ENCODE measurements around the gene GBE1. TPM values are rescaled to one million over a fixed set of nuclear protein-coding genes. Genes with fewer than 3 reads are reported as not detected.

GBE1 gene
- polyA plus RNA-seq, 3 donors = 7.7 to 21.7 (median 19.1) TPM

DNA sequence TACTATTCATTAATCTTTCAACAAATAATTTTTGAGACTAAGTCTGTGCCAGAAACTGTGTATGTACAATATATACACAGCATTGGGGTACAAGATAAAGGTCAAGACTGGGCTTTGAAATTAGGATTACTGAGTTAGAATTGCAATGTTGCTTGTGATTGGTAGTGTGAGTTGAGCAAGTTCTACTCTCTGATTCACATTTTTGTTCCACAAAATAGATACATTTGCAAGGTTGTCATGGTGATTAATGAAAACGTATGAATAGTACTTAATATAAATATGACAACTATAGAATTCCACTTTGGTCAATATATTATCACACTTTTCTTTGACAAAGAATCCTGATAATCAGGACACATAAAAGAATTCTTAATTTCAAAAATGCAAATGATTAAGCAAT is 314.6 kb downstream of the GBE1 start:
- no peaks in the 10 kb centered on the region for H3K4me1 Mint-ChIP-seq
- H3K4me3 Mint-ChIP-seq = no peak overlapping the region
- H3K36me3 ChIP-seq (replicated peaks in 1 of 2; ENCODE audit: control insufficient read depth in 1 of 2, insufficient read depth in 2 of 2, low read length in 2 of 2) = no peaks in the 10 kb centered on the region
- no peak overlapping the region for H2AFZ ChIP-seq (ENCODE audit: insufficient read depth, low read depth, low read length, poor library complexity, severe bottlenecking)
- no peak overlapping the region for H3K27ac Mint-ChIP-seq
- TF ChIP-seq, protein P1, sequence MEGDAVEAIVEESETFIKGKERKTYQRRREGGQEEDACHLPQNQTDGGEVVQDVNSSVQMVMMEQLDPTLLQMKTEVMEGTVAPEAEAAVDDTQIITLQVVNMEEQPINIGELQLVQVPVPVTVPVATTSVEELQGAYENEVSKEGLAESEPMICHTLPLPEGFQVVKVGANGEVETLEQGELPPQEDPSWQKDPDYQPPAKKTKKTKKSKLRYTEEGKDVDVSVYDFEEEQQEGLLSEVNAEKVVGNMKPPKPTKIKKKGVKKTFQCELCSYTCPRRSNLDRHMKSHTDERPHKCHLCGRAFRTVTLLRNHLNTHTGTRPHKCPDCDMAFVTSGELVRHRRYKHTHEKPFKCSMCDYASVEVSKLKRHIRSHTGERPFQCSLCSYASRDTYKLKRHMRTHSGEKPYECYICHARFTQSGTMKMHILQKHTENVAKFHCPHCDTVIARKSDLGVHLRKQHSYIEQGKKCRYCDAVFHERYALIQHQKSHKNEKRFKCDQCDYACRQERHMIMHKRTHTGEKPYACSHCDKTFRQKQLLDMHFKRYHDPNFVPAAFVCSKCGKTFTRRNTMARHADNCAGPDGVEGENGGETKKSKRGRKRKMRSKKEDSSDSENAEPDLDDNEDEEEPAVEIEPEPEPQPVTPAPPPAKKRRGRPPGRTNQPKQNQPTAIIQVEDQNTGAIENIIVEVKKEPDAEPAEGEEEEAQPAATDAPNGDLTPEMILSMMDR (IDR thresholded peaks at IDR 0.05) = no peak
- H3K4me3 ChIP-seq (replicated peaks in 1 of 3; ENCODE audit: low read depth in 2 of 3, low read length in 3 of 3) = no peak overlapping the region
- H3K27me3 Mint-ChIP-seq (ENCODE audit: low read depth in 3 of 3) = no peaks in the 10 kb centered on the region
- H3K4me1 ChIP-seq (ENCODE audit: control insufficient read depth in 1 of 2, insufficient read depth in 2 of 2, low read length in 2 of 2) = no peaks in the 10 kb centered on the region
- no peaks in the 10 kb centered on the region for H4K20me1 ChIP-seq (ENCODE audit: insufficient read depth, low read length)
- no peaks in the 10 kb centered on the region for H3K9me3 ChIP-seq (replicated peaks in 1 of 2; ENCODE audit: control insufficient read depth in 1 of 2, insufficient read depth in 1 of 2, low read length in 2 of 2)
- intact Hi-C loops (cut with micrococcal nuclease) = no loop called here
- H3K36me3 Mint-ChIP-seq = no peaks in the 10 kb centered on the region
- peaks cover 0 to 9% (median 4%) of the 10 kb centered on the region in 7 donors for H3K9me3 Mint-ChIP-seq
- no peak overlapping the region for H3K4me2 ChIP-seq (replicated peaks; ENCODE audit: extremely low read depth, low read length, poor library complexity, severe bottlenecking)
- no CpG with 5 or more reads among the region's 1 CpG for WGBS (ENCODE audit: insufficient coverage)
- H3K79me2 ChIP-seq (ENCODE audit: insufficient read depth, low read length) = no peaks in the 10 kb centered on the region
- no peak overlapping the region for H3K27ac ChIP-seq (ENCODE audit: low read depth in 1 of 2, low read length in 2 of 2)
- no peak for DNase-seq
- no peak overlapping the region for H3K9ac ChIP-seq (ENCODE audit: insufficient read depth, low read length, poor library complexity, severe bottlenecking)
- no peaks in the 10 kb centered on the region for H3K27me3 ChIP-seq (ENCODE audit: control insufficient read depth in 2 of 2, insufficient read depth in 2 of 2, low read length in 2 of 2)

DNA sequence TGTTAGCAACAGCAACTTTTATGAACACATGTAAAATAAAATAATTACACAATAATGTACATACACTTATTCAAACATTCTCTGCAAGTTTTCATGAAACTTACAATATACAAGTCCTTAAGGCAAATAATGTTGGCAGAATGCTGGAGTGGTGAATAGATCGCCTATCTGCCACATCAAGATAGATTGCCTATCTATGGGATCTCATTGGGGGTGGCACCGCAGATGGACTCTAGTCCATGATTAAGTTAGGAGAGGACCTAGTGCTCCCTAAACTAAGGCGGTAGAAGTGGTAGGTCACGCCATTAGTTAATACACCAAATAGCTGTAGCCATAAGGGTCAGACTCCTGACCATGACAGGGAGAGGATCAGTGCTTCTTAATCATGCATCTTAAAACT is 315.7 kb downstream of the GBE1 start:
- intact Hi-C loops (cut with micrococcal nuclease) = no loop called here
- no peaks in the 10 kb centered on the region for H3K36me3 Mint-ChIP-seq
- no peaks in the 10 kb centered on the region for H4K20me1 ChIP-seq (ENCODE audit: insufficient read depth, low read length)
- H3K36me3 ChIP-seq (replicated peaks in 1 of 2; ENCODE audit: control insufficient read depth in 1 of 2, insufficient read depth in 2 of 2, low read length in 2 of 2) = no peaks in the 10 kb centered on the region
- no peak overlapping the region for H3K27ac ChIP-seq (ENCODE audit: low read depth in 1 of 2, low read length in 2 of 2)
- no peak overlapping the region for H3K4me3 ChIP-seq (replicated peaks in 1 of 3; ENCODE audit: low read depth in 2 of 3, low read length in 3 of 3)
- H3K79me2 ChIP-seq (ENCODE audit: insufficient read depth, low read length) = no peaks in the 10 kb centered on the region
- TF ChIP-seq, protein P1 (IDR thresholded peaks at IDR 0.05) = no peak
- peaks cover 0 to 10% (median 4%) of the 10 kb centered on the region in 7 donors for H3K9me3 Mint-ChIP-seq
- H3K4me2 ChIP-seq (replicated peaks; ENCODE audit: extremely low read depth, low read length, poor library complexity, severe bottlenecking) = no peak overlapping the region
- H3K27me3 Mint-ChIP-seq (ENCODE audit: low read depth in 3 of 3) = no peaks in the 10 kb centered on the region
- no peaks in the 10 kb centered on the region for H3K4me1 Mint-ChIP-seq
- DNase-seq = no peak
- no peaks in the 10 kb centered on the region for H3K27me3 ChIP-seq (ENCODE audit: control insufficient read depth in 2 of 2, insufficient read depth in 2 of 2, low read length in 2 of 2)
- H3K4me1 ChIP-seq (ENCODE audit: control insufficient read depth in 1 of 2, insufficient read depth in 2 of 2, low read length in 2 of 2) = no peaks in the 10 kb centered on the region
- no peak overlapping the region for H3K4me3 Mint-ChIP-seq
- no peaks in the 10 kb centered on the region for H3K9me3 ChIP-seq (replicated peaks in 1 of 2; ENCODE audit: control insufficient read depth in 1 of 2, insufficient read depth in 1 of 2, low read length in 2 of 2)
- no peak overlapping the region for H3K9ac ChIP-seq (ENCODE audit: insufficient read depth, low read length, poor library complexity, severe bottlenecking)
- WGBS (ENCODE audit: insufficient coverage) = 100% methylated on average over 1 of the region's 4 CpGs
- H2AFZ ChIP-seq (ENCODE audit: insufficient read depth, low read depth, low read length, poor library complexity, severe bottlenecking) = no peak overlapping the region
- H3K27ac Mint-ChIP-seq = no peak overlapping the region

Data from CD14-positive monocyte (primary cell).